ENCODE results near the gene ELL2. TPM values are rescaled to one million over a fixed set of nuclear protein-coding genes. Genes with fewer than 3 reads are reported as not detected.

Gene ELL2
- total RNA-seq, 1 experiment from 2014 or later = 27.5 TPM

DNA sequence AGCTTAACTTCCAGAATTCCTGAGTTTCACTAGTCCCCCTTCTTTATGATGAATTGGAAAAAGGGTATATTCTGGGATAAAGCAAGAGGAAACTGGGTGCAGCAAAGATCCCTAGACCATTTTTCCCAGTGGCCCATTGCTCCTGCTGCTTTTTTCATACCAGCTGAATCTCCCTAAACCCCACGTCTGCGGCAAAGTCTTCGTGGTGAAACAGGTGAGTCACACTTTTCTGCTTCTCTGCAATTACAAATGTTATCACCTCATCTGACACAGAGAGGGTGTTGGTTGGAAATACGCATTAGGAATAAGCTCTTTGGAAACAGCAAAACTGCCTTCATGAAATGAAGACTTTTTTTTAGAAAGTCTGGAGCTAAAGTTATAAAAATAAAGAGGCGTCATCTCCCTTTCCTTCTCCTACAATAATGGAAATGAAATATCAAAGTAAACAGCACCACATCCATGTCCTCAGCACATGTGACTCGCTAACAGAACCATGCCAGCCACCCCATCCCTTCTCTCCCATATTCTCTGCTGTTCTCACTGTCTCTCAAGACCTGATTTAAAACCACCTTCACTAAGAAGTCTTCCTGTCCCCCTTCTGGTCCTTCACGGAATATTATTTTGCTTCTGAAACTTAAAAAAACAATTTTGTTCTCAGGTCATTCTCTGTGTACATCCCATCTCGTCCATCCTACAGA is 99.6 kb downstream of the ELL2 start:
- H2BK120ac ChIP-seq (ENCODE audit: low read depth, low read length, poor library complexity, severe bottlenecking) = no peak overlapping the region
- no peak overlapping the region for H3K27ac ChIP-seq (ENCODE audit: insufficient read length, low read depth, low read length)
- H3K4me3 Mint-ChIP-seq = no peak overlapping the region

More for the DNA sequence above, 99.6 kb downstream of the ELL2 start:
- Histone ChIP-seq H4K8ac (replicated peaks; ENCODE audit: insufficient read length, low read depth, low read length) (no peak overlapping the region), H3K79me1 (ENCODE audit: insufficient read depth, low read depth, low read length, poor library complexity, severe bottlenecking) (no peaks in the 10 kb centered on the region), H3K18ac (ENCODE audit: insufficient read length, low read depth, low read length) (no peak overlapping the region), H3K79me2 (ENCODE audit: insufficient read depth, low read length) (no peaks in the 10 kb centered on the region), H2AFZ (ENCODE audit: low read length) (no peak overlapping the region), H4K20me1 (ENCODE audit: control insufficient read depth, insufficient read depth, insufficient read length) (no peaks in the 10 kb centered on the region), H3K23me2 (ENCODE audit: insufficient read length, low read depth, low read length, poor library complexity, severe bottlenecking) (no peaks in the 10 kb centered on the region), H3K27me3 (ENCODE audit: insufficient read depth, low read length) (no peaks in the 10 kb centered on the region), H3K9ac (ENCODE audit: extremely low read depth, insufficient read length, low read length) (no peak overlapping the region), H2AK5ac (ENCODE audit: insufficient read length, low read length) (no peak overlapping the region), H3K4ac (ENCODE audit: low read depth, low read length) (no peak overlapping the region), H3K9me3 (ENCODE audit: control insufficient read depth, low read depth, low read length) (no peaks in the 10 kb centered on the region), H3K4me2 (ENCODE audit: insufficient read depth, insufficient read length, low read length) (no peak overlapping the region), H2BK5ac (ENCODE audit: insufficient read length, low read length) (no peak overlapping the region), H2BK15ac (ENCODE audit: low read depth, low read length) (no peak overlapping the region), H3K56ac (ENCODE audit: insufficient read length, low read depth, low read length) (no peak overlapping the region), H2BK12ac (ENCODE audit: insufficient read length, low read depth, low read length) (no peak overlapping the region), H4K5ac (ENCODE audit: insufficient read length, low read depth, low read length) (no peak overlapping the region), H3T11ph (ENCODE audit: low read length) (no peak overlapping the region), H3K23ac (ENCODE audit: insufficient read length, low read depth, low read length) (no peak overlapping the region), H2BK20ac (ENCODE audit: low read depth, low read length, poor library complexity, severe bottlenecking) (no peak overlapping the region), H3K4me1 (ENCODE audit: insufficient read depth, low read length) (peaks cover 4% of the 10 kb centered on the region; the same call in 1 of the 2 replicates), H3K14ac (ENCODE audit: insufficient read depth, low read length) (no peak overlapping the region), H4K91ac (ENCODE audit: insufficient read length, low read depth, low read length) (no peak overlapping the region)
- WGBS (ENCODE audit: extremely low coverage, insufficient read length, low lambda C conversion rate) = no CpG with 5 or more reads among the region's 8 CpGs
- no peak for DNase-seq
- peaks cover 3% of the 10 kb centered on the region for H3K27me3 Mint-ChIP-seq (ENCODE audit: low read depth)
- no peak; the same call in 2 of the 3 replicates for TF ChIP-seq CTCF (conservative IDR thresholded peaks at IDR 0.05)
- peaks cover 27 to 31% of the 10 kb centered on the region in 2 experiments for H3K4me1 Mint-ChIP-seq
- H3K27ac Mint-ChIP-seq = no peak overlapping the region
- no peaks in the 10 kb centered on the region; a peak in 1 of 5 replicates for H3K9me3 Mint-ChIP-seq
- no peaks in the 10 kb centered on the region for H3K36me3 Mint-ChIP-seq (ENCODE audit: insufficient read depth in 1 of 3, low read depth in 3 of 3)
